ENCODE results near the gene STPG2. TPM values are rescaled to one million over a fixed set of nuclear protein-coding genes. Genes with fewer than 3 reads are reported as not detected.

STPG2 gene
- total and polyA plus RNA-seq, 2 of the 8 experiments (the other 6 are each of a cell fraction or from before 2014, with no cell fraction given), result 0.03 TPM; not detected in 1

- TF ChIP-seq RNF2 (IDR thresholded peaks at IDR 0.05; ENCODE audit: borderline replicate concordance, low read depth, low read length, missing control alignments, poor library complexity, severe bottlenecking) (no peak), CEBPB (IDR thresholded peaks at IDR 0.05; ENCODE audit: low read depth, low read length) (no peak), CHD2 (IDR thresholded peaks at IDR 0.05; ENCODE audit: low read length) (no peak), SIRT6 (IDR thresholded peaks at IDR 0.05; ENCODE audit: low read length) (no peak), TCF12 (IDR thresholded peaks at IDR 0.05; ENCODE audit: low read depth, low read length) (no peak), GTF2F1 (IDR thresholded peaks at IDR 0.05; ENCODE audit: borderline replicate concordance, low read depth, low read length) (no peak)
These were observed 190.5 kb downstream of the STPG2 start (continued) for GRCh38 chr4:97952763-97953162.

Data from H1 (cell line).